Stimulated activated CD8-positive, alpha-beta memory T cell treated with anti-CD3 and anti-CD28 coated beads, Interleukin-12 subunit alpha, Interleukin-12 subunit beta, amount 100 ng/mL, for 24 hours (primary cell): Measurements from ENCODE around the gene MRPL40.

Source experiments
- DNase-seq: peaks from one replicate; pipeline ENCODE4 v3.0.0-alpha.2; 2020; ENCODE audit errors: extremely low read depth

Gene MRPL40

DNA sequence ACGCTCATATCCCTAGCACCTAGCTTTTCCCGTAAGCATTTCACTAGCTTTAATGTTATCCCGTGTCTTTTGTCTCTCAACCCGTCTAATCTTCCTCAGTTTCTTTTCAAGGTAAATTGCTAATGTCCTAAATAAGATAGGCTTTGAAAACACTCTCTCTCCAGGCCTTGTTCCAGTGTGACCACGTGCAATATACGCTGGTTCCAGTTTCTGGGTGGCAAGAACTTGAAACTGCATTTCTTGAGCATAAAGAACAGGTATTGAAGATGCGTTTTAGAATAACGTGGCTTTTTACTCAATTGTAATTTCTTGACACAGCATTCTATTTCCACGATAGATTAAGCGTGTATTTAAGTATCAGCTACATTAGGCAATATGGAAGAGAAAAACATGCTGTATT is 48.4 kb downstream of the MRPL40 start:
- DNase-seq, result no peak

DNA sequence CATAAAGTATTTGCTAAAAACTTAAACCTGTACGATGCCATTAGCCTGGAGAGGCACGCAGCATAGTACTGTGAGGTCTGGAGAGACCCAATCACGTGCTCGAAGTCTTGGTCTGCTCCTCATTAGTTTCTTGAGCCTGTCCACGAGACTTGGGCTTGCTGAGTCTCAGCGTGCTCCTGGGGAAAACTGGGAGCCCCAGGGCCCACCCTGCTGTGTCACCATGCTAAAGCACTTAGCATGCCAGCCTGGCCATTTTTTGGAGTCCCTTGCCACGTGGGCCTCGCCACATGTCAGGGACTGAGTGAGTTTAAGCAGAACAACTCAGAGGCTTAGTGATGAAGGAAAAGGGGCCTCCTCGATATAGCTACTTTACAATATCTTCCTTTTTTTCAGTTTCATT is 50.0 kb downstream of the MRPL40 start:
- DNase-seq, result no peak

DNA sequence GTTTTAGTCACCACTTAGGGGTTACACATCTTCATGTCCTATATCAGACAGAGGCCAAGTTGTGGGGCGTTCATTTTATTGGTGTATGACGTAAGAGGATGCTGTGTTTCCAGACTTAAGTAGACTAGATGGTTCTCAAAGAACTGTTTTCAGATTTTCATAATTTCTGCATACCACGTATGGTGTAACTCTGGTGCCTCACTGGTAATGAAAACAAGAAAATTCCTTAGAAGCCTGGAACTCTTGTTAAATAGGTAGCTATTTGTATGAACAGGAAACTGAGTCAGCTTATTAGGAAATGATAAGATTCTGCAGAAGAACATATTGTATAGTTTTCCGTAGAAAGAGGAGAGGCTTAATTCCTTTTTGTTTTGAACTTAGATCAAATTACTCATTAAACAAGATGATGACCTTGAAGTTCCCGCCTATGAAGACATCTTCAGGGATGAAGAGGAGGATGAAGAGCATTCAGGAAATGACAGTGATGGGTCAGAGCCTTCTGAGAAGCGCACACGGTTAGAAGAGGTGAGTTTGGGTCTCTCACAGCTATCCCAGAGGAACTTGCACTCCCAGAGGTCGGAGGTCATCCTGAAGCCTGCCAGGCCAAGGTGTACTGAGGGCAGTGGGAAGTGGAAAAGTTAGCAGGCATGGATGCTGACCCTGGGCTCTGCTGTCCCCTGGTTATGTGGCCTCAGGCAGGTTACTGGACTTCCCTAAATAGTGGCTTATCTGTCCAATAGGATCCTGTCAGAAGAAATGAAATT is 51.3 kb downstream of the MRPL40 start:
- DNase-seq, result no peak
